Loucy (cell line): ENCODE data around the gene C15orf62.
A peak's percentile ranks its signal among the peaks of the same experiment; 100 is the strongest.

Experiments
- H2AFZ ChIP-seq: fragments of 200-600 bp; sonication (generic); 2 replicates; pipeline ENCODE4 v1.6.0; 2016; ENCODE audit warnings: antibody characterized with exemption, mild to moderate bottlenecking, low read length, moderate library complexity
- H3F3A ChIP-seq: fragments of 200-600 bp; 2 replicates; pipeline ENCODE4 v1.6.0; 2016; ENCODE audit warnings: antibody characterized with exemption, low read depth, mild to moderate bottlenecking
- H3K27me3 ChIP-seq: fragments of 200-600 bp; sonication (generic); 2 replicates; pipeline ENCODE4 v1.6.1; 2014; ENCODE audit warnings: low read length, mild to moderate bottlenecking; ENCODE audit not compliant: insufficient read depth, poor library complexity, severe bottlenecking
- H3K36me3 ChIP-seq: fragments of 200-600 bp; sonication (generic); 2 replicates; pipeline ENCODE4 v1.6.1; 2016; ENCODE audit warnings: low read length; ENCODE audit not compliant: insufficient read depth
- H3K4me1 ChIP-seq: fragments of 200-600 bp; sonication (generic); 2 replicates; pipeline ENCODE4 v1.5.1; 2014; ENCODE audit warnings: low read length, mild to moderate bottlenecking; ENCODE audit not compliant: insufficient read depth, poor library complexity, severe bottlenecking
- H3K4me2 ChIP-seq: fragments of 200-600 bp; sonication (generic); 2 replicates; pipeline ENCODE4 v1.6.0; 2014; ENCODE audit warnings: antibody characterized with exemption, low read length, low read depth, mild to moderate bottlenecking; ENCODE audit not compliant: poor library complexity, severe bottlenecking
- H3K4me3 ChIP-seq: fragments of 200-600 bp; sonication (generic); 2 replicates; pipeline ENCODE4 v1.5.1; 2014; ENCODE audit warnings: low read length, mild to moderate bottlenecking, mixed read lengths; ENCODE audit not compliant: poor library complexity, severe bottlenecking
- H3K79me2 ChIP-seq: fragments of 200-600 bp; sonication (generic); 2 replicates; pipeline ENCODE4 v1.6.1; 2014; ENCODE audit warnings: low read length; ENCODE audit not compliant: insufficient read depth
- H3K9ac ChIP-seq: fragments of 200-600 bp; sonication (generic); 2 replicates; pipeline ENCODE4 v1.6.0; 2014; ENCODE audit warnings: mild to moderate bottlenecking, low read depth, low read length, moderate library complexity; ENCODE audit not compliant: poor library complexity, severe bottlenecking
- H3K9me2 ChIP-seq: fragments of 200-600 bp; sonication (generic); replicated peaks from 2 replicates; pipeline ENCODE4 v1.6.1; 2016; ENCODE audit warnings: low read depth, low read length, mixed read lengths
- H3K9me3 ChIP-seq: fragments of 200-600 bp; sonication (generic); 2 replicates; pipeline ENCODE4 v1.6.1; 2014; ENCODE audit warnings: mild to moderate bottlenecking, antibody characterized with exemption, low read length, low read depth; ENCODE audit not compliant: insufficient read depth
- H4K20me1 ChIP-seq: fragments of 200-600 bp; sonication (generic); 2 replicates; pipeline ENCODE4 v1.6.0; 2014; ENCODE audit warnings: antibody characterized with exemption, low read length, mild to moderate bottlenecking; ENCODE audit not compliant: insufficient read depth, poor library complexity, severe bottlenecking
- CTCF ChIP-seq: fragments of 200-600 bp; sonication (generic); conservative IDR thresholded peaks from 2 replicates; pipeline ENCODE4 v1.5.1; 2014; ENCODE audit warnings: mild to moderate bottlenecking, antibody characterized with exemption, low read length
- EZH2phosphoT487 ChIP-seq: fragments of 200-600 bp; IDR thresholded peaks from 2 replicates; pipeline ENCODE4 v1.6.1; 2018; ENCODE audit warnings: antibody characterized with exemption, mild to moderate bottlenecking, moderate library complexity, borderline replicate concordance

Gene C15orf62

GRCh38 chr15:40785164-40785563, 15.4 kb downstream of the C15orf62 start:
- Histone ChIP-seq H3K79me2 (no peaks in the 10 kb centered on the region), H4K20me1 (peaks cover 11% of the 10 kb centered on the region), H3K9me3 (no peaks in the 10 kb centered on the region), H3K9me2 (no peaks in the 10 kb centered on the region), H3K4me3 (no peak overlapping the region), H3K27me3 (no peaks in the 10 kb centered on the region), H3K9ac (no peak overlapping the region), H3K4me1 (peaks cover 21% of the 10 kb centered on the region), H2AFZ (no peak overlapping the region), H3K4me2 (no peak overlapping the region), H3K36me3 (no peaks in the 10 kb centered on the region), H3F3A (no peaks in the 10 kb centered on the region)
- TF ChIP-seq EZH2phosphoT487 (no peak), CTCF (0 out of 2 replicates have a peak, but pooled peaks have one; percentile 11)

DNA sequence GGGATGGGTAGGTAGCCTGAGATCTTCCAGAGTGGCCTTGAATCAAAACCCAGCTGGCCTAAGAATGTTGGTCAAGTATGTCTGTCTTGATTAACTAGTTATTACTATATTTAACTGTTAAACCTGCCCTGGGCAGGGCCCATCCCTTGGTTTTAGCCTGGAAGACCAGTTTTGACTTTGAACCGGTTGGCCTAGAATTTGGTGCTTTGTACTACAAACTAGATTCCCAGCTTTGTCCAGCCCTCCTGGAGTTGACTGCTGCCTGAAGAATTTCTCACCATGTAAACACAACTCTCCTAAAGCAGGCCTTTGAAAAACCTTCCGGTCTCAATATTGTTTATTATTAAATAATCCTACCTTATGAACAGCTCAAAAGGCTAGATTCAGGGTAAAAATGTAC, 16.0 kb downstream of the C15orf62 start:
- no peaks in the 10 kb centered on the region for H3K9me3 ChIP-seq
- no peaks in the 10 kb centered on the region for H3K36me3 ChIP-seq
- no peaks in the 10 kb centered on the region for H3K27me3 ChIP-seq
- H4K20me1 ChIP-seq, result peaks cover 11% of the 10 kb centered on the region
- H3K4me1 ChIP-seq, result peaks cover 21% of the 10 kb centered on the region
- H2AFZ ChIP-seq, result no peak overlapping the region
- no peaks in the 10 kb centered on the region for H3K9me2 ChIP-seq
- no peaks in the 10 kb centered on the region for H3F3A ChIP-seq
- H3K9ac ChIP-seq, result no peak overlapping the region
- TF ChIP-seq CTCF (no peak), EZH2phosphoT487 (no peak)
- no peak overlapping the region for H3K4me2 ChIP-seq
- H3K4me3 ChIP-seq, result no peak overlapping the region
- no peaks in the 10 kb centered on the region for H3K79me2 ChIP-seq

- Histone ChIP-seq H3K4me2 (peak overlapping the region; percentile 74), H3K4me3 (peak overlapping the region; percentile 52), H3K27me3 (no peaks in the 10 kb centered on the region), H4K20me1 (peaks cover 11% of the 10 kb centered on the region), H3K79me2 (no peaks in the 10 kb centered on the region), H3K36me3 (no peaks in the 10 kb centered on the region), H2AFZ (0 out of 2 replicates have a peak overlapping the region, but pooled peaks have one; percentile 20), H3K9me3 (no peaks in the 10 kb centered on the region), H3F3A (no peaks in the 10 kb centered on the region), H3K9ac (peak overlapping the region; percentile 36), H3K9me2 (no peaks in the 10 kb centered on the region), H3K4me1 (peaks cover 21% of the 10 kb centered on the region)
- TF ChIP-seq EZH2phosphoT487, result no peak
- no peak for TF ChIP-seq CTCF
These were observed 17.6 kb downstream of the C15orf62 start for GRCh38 chr15:40787344-40787841.
